Articular chondrocyte of knee joint (primary cell): Measurements from ENCODE around the gene DNAJB8. TPM values are rescaled to one million over a fixed set of nuclear protein-coding genes. Genes with fewer than 3 reads are reported as not detected.

Source experiments
- total RNA-seq: library from RNA; depleted of rRNA; stranded (reverse); fragments of >200 nt; gene quantifications from 2 replicates; pipeline ENCODE4 v1.2.3, GENCODE V29; 2012

The DNAJB8 gene
- not detected in 2 replicates for total RNA-seq

GRCh38 chr3:128466840-128467541, at the start of gene DNAJB8:
DNAJB8 (minus strand) TSS chr3:128466890; CDS start chr3:128463245, 3,645 bp downstream.

GRCh38 chr3:128492671-128493569, 26.2 kb upstream of the DNAJB8 start, which contains the start of gene GATA2:
GATA2 (minus strand) TSS chr3:128493201; CDS start chr3:128487031, 6,170 bp downstream.

Other genes with a start within 250 kb of the DNAJB8 start
- gene GATA2, start 26.3 kb upstream of the DNAJB8 start, total RNA-seq = 1.8 and 2.7 TPM in 2 replicates
- 384 and 386 TPM in 2 replicates for gene RPN1, start 183.9 kb upstream of the DNAJB8 start, total RNA-seq